HG02973 (cell line): ENCODE measurements around the gene PRKCA.

Experiments
- ATAC-seq: cut with Tn5 transposase; IDR thresholded peaks from one replicate; pipeline ENCODE4 v1.9.1; 2021; ENCODE audit warnings: moderate library complexity; ENCODE audit not compliant: unreplicated experiment

PRKCA gene

GRCh38 chr17:66776999-66777688 lies 474.7 kb downstream of the PRKCA start:
- no peak for ATAC-seq

- no peak for ATAC-seq
These were observed 475.3 kb downstream of the PRKCA start for GRCh38 chr17:66777689-66778225.

GRCh38 chr17:66778531-66779236 lies 476.3 kb downstream of the PRKCA start:
- ATAC-seq = no peak

GRCh38 chr17:66779237-66779606 lies 476.8 kb downstream of the PRKCA start:
- no peak for ATAC-seq

GRCh38 chr17:66781135-66781534 lies 478.7 kb downstream of the PRKCA start:
- no peak for ATAC-seq

GRCh38 chr17:66782851-66783250 lies 480.4 kb downstream of the PRKCA start:
- no peak for ATAC-seq

GRCh38 chr17:66783656-66784381 lies 481.4 kb downstream of the PRKCA start:
- ATAC-seq = no peak

- ATAC-seq = no peak
These were observed 482.4 kb downstream of the PRKCA start for GRCh38 chr17:66784621-66785364.

GRCh38 chr17:66786107-66786506 lies 483.7 kb downstream of the PRKCA start:
- ATAC-seq = no peak

- ATAC-seq = no peak
These were observed 485.5 kb downstream of the PRKCA start for GRCh38 chr17:66787914-66788313.

GRCh38 chr17:66789093-66789492 lies 486.7 kb downstream of the PRKCA start:
- ATAC-seq = no peak

- no peak for ATAC-seq
These were observed 487.6 kb downstream of the PRKCA start for GRCh38 chr17:66789961-66790437.

GRCh38 chr17:66790501-66791061 lies 488.2 kb downstream of the PRKCA start:
- no peak for ATAC-seq

- no peak for ATAC-seq
These were observed 488.9 kb downstream of the PRKCA start for GRCh38 chr17:66791347-66791746.

GRCh38 chr17:66793814-66794213 lies 491.4 kb downstream of the PRKCA start:
- ATAC-seq = no peak

GRCh38 chr17:66795486-66795885 lies 493.1 kb downstream of the PRKCA start:
- no peak for ATAC-seq

- no peak for ATAC-seq
These were observed 497.6 kb downstream of the PRKCA start for GRCh38 chr17:66799849-66800537.

- no peak for ATAC-seq
These were observed 501.1 kb downstream of the PRKCA start for GRCh38 chr17:66803474-66803951.

- no peak for ATAC-seq
These were observed 503.2 kb downstream of the PRKCA start for GRCh38 chr17:66805567-66805966.

GRCh38 chr17:66807182-66807581 lies 504.8 kb downstream of the PRKCA start:
- ATAC-seq = no peak
